Measurements from ENCODE around the gene AMMECR1. TPM values are rescaled to one million over a fixed set of nuclear protein-coding genes. Genes with fewer than 3 reads are reported as not detected.

Gene AMMECR1
- total and polyA plus RNA-seq, 2 of the 13 experiments (the other 11 are each of a cell fraction or from before 2014, with no cell fraction given), result 3.1 to 7.5 TPM

DNA sequence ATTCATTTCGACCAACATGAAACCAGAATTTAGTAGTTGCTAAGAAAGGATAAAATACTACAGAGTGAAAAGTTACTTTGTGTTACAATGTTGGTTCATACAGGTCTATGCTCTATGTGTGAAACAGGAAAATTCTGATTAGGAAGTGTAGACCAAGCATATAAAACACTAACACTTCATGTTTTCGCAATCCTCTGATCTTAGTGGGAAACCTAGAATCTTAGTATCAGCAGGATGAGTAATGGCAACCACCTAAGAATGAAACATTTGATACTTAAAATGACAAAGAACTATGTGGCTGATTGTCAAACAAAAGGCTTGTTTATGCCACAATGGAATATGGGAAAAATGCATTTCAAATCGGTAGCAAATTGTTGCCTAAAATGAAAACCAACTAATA lies 116.1 kb downstream of the AMMECR1 start:
- Histone ChIP-seq H3K9ac (ENCODE audit: insufficient read depth, low read depth, low read length) (no peak overlapping the region), H3K4me1 (ENCODE audit: insufficient read depth, low read length) (no peaks in the 10 kb centered on the region), H3K4me2 (ENCODE audit: low read depth, low read length) (no peak overlapping the region), H3K9me3 (ENCODE audit: low read length) (no peaks in the 10 kb centered on the region), H3K27me3 (ENCODE audit: control insufficient read depth in 1 of 2, insufficient read depth in 2 of 2, low read length in 2 of 2) (no peaks in the 10 kb centered on the region), H3K36me3 (replicated peaks in 1 of 2; ENCODE audit: control insufficient read depth in 1 of 2, insufficient read depth in 2 of 2, low read length in 2 of 2) (no peaks in the 10 kb centered on the region; a peak in 1 of 5 replicates), H3K4me3 (replicated peaks in 1 of 3; ENCODE audit: insufficient read depth in 1 of 3, low read depth in 2 of 3, low read length in 3 of 3) (no peak overlapping the region), H2AFZ (ENCODE audit: low read length) (no peak overlapping the region), H4K20me1 (ENCODE audit: insufficient read depth, low read length) (no peaks in the 10 kb centered on the region), H3K27ac (ENCODE audit: extremely low read length, insufficient read depth, low read length) (no peak overlapping the region), H3K79me2 (ENCODE audit: insufficient read depth, low read length) (no peaks in the 10 kb centered on the region)
- FAIRE-seq (no peak), ATAC-seq (no peak), DNase-seq (ENCODE audit: low spot score) (no peak)
- intact Hi-C loops (cut with micrococcal nuclease; ENCODE audit: unreplicated experiment) (no loop called here), in situ Hi-C loops (cut with HindIII; ENCODE audit: extremely low pct_ligation_motif_present, low pct_unique_long_range_greater_than_20kb) (no loop called here)
- TF ChIP-seq, protein P1, sequence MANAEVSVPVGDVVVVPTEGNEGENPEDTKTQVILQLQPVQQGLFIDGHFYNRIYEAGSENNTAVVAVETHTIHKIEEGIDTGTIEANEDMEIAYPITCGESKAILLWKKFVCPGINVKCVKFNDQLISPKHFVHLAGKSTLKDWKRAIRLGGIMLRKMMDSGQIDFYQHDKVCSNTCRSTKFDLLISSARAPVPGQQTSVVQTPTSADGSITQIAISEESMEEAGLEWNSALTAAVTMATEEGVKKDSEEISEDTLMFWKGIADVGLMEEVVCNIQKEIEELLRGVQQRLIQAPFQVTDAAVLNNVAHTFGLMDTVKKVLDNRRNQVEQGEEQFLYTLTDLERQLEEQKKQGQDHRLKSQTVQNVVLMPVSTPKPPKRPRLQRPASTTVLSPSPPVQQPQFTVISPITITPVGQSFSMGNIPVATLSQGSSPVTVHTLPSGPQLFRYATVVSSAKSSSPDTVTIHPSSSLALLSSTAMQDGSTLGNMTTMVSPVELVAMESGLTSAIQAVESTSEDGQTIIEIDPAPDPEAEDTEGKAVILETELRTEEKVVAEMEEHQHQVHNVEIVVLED (CRISPR knock-in tag; IDR thresholded peaks at IDR 0.05; ENCODE audit: borderline replicate concordance), result no peak
- TF ChIP-seq, protein P2, sequence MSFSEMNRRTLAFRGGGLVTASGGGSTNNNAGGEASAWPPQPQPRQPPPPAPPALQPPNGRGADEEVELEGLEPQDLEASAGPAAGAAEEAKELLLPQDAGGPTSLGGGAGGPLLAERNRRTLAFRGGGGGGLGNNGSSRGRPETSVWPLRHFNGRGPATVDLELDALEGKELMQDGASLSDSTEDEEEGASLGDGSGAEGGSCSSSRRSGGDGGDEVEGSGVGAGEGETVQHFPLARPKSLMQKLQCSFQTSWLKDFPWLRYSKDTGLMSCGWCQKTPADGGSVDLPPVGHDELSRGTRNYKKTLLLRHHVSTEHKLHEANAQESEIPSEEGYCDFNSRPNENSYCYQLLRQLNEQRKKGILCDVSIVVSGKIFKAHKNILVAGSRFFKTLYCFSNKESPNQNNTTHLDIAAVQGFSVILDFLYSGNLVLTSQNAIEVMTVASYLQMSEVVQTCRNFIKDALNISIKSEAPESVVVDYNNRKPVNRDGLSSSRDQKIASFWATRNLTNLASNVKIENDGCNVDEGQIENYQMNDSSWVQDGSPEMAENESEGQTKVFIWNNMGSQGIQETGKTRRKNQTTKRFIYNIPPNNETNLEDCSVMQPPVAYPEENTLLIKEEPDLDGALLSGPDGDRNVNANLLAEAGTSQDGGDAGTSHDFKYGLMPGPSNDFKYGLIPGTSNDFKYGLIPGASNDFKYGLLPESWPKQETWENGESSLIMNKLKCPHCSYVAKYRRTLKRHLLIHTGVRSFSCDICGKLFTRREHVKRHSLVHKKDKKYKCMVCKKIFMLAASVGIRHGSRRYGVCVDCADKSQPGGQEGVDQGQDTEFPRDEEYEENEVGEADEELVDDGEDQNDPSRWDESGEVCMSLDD (CRISPR knock-in tag; IDR thresholded peaks at IDR 0.05; ENCODE audit: borderline replicate concordance), result no peak
- WGBS (ENCODE audit: low lambda C conversion rate), result 94% methylated on average over 3 of the region's 3 CpGs
- ChIA-PET CTCF (ENCODE audit: low intra/inter-chr PET ratio, low total read pairs) (no interaction called here), POLR2A (no interaction called here)
- BruUV-seq (replicated peaks), result no TSS peak

DNA sequence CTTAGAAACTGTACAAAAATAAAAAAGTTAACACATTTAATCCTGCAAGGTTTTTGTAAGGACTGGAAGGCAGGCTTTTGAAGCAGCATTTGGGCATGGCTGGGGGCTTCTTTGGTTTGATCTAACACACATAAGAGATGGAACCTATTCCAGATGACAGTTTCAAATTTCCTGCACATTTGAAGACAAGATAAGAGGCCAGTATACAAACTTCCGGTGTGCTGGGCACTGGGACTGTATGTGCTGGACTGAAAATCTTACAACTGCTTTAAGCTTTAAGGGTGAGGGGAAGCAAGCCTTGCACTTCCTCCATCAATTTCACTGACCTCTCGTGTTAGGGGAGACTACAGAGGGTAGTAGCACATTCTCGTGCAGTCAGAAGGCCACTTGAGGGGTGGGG lies 122.9 kb downstream of the AMMECR1 start:
- Histone ChIP-seq H3K27ac (ENCODE audit: extremely low read length, insufficient read depth, low read length) (no peak overlapping the region), H2AFZ (ENCODE audit: low read length) (no peak overlapping the region), H3K4me2 (ENCODE audit: low read depth, low read length) (no peak overlapping the region), H3K27me3 (ENCODE audit: control insufficient read depth in 1 of 2, insufficient read depth in 2 of 2, low read length in 2 of 2) (no peaks in the 10 kb centered on the region), H3K9ac (ENCODE audit: insufficient read depth, low read depth, low read length) (no peak overlapping the region), H3K9me3 (ENCODE audit: low read length) (no peaks in the 10 kb centered on the region), H3K4me1 (ENCODE audit: insufficient read depth, low read length) (no peaks in the 10 kb centered on the region), H3K4me3 (replicated peaks in 1 of 3; ENCODE audit: insufficient read depth in 1 of 3, low read depth in 2 of 3, low read length in 3 of 3) (no peak overlapping the region), H3K36me3 (replicated peaks in 1 of 2; ENCODE audit: control insufficient read depth in 1 of 2, insufficient read depth in 2 of 2, low read length in 2 of 2) (no peaks in the 10 kb centered on the region; a peak in 1 of 5 replicates), H3K79me2 (ENCODE audit: insufficient read depth, low read length) (no peaks in the 10 kb centered on the region), H4K20me1 (ENCODE audit: insufficient read depth, low read length) (no peaks in the 10 kb centered on the region)
- DNase-seq (ENCODE audit: low spot score), result no peak
- in situ Hi-C loops (cut with HindIII; ENCODE audit: extremely low pct_ligation_motif_present, low pct_unique_long_range_greater_than_20kb) (no loop called here), intact Hi-C loops (cut with micrococcal nuclease; ENCODE audit: unreplicated experiment) (no loop called here)
- CTCF ChIA-PET (ENCODE audit: low intra/inter-chr PET ratio, low total read pairs), result no interaction called here
- WGBS (ENCODE audit: low lambda C conversion rate), result 100% methylated on average over 1 of the region's 3 CpGs
- BruUV-seq (replicated peaks), result no TSS peak
- ATAC-seq, result no peak
- FAIRE-seq, result no peak
- POLR2A ChIA-PET, result no interaction called here
- no peak for TF ChIP-seq RAD51 (IDR thresholded peaks at IDR 0.05; ENCODE audit: borderline replicate concordance)
- no peak for TF ChIP-seq ZFAT (CRISPR knock-in tag; conservative IDR thresholded peaks at IDR 0.05)
- no peak for TF ChIP-seq ARNT2 (CRISPR knock-in tag; IDR thresholded peaks at IDR 0.05; ENCODE audit: low read depth)
- no peak for TF ChIP-seq NFYC (CRISPR knock-in tag; IDR thresholded peaks at IDR 0.05)
- TF ChIP-seq, protein P3, sequence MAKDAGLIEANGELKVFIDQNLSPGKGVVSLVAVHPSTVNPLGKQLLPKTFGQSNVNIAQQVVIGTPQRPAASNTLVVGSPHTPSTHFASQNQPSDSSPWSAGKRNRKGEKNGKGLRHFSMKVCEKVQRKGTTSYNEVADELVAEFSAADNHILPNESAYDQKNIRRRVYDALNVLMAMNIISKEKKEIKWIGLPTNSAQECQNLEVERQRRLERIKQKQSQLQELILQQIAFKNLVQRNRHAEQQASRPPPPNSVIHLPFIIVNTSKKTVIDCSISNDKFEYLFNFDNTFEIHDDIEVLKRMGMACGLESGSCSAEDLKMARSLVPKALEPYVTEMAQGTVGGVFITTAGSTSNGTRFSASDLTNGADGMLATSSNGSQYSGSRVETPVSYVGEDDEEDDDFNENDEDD (CRISPR knock-in tag; IDR thresholded peaks at IDR 0.05; ENCODE audit: borderline replicate concordance), result no peak
- no peak for TF ChIP-seq NFIC (IDR thresholded peaks at IDR 0.05; ENCODE audit: low read length)
- TF ChIP-seq, protein P4, sequence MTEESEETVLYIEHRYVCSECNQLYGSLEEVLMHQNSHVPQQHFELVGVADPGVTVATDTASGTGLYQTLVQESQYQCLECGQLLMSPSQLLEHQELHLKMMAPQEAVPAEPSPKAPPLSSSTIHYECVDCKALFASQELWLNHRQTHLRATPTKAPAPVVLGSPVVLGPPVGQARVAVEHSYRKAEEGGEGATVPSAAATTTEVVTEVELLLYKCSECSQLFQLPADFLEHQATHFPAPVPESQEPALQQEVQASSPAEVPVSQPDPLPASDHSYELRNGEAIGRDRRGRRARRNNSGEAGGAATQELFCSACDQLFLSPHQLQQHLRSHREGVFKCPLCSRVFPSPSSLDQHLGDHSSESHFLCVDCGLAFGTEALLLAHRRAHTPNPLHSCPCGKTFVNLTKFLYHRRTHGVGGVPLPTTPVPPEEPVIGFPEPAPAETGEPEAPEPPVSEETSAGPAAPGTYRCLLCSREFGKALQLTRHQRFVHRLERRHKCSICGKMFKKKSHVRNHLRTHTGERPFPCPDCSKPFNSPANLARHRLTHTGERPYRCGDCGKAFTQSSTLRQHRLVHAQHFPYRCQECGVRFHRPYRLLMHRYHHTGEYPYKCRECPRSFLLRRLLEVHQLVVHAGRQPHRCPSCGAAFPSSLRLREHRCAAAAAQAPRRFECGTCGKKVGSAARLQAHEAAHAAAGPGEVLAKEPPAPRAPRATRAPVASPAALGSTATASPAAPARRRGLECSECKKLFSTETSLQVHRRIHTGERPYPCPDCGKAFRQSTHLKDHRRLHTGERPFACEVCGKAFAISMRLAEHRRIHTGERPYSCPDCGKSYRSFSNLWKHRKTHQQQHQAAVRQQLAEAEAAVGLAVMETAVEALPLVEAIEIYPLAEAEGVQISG (CRISPR knock-in tag; IDR thresholded peaks at IDR 0.05), result no peak
- no peak for TF ChIP-seq PHB2 (IDR thresholded peaks at IDR 0.05; ENCODE audit: partially characterized antibody)
- no peak for TF ChIP-seq MAFF (IDR thresholded peaks at IDR 0.05; ENCODE audit: low read depth, low read length)

Measured in HepG2 (cell line).